HepG2 (cell line): ENCODE measurements around the gene LTB4R2. TPM values are rescaled to one million over a fixed set of nuclear protein-coding genes. Genes with fewer than 3 reads are reported as not detected.

Experiments
- ATAC-seq: fragments of 200-7000 bp; cut with Tn5 transposase; 3 replicates; pipeline ENCODE4 v1.9.1; 2020; ENCODE audit warnings: mild to moderate bottlenecking, moderate library complexity
- BruUV-seq: library from RNA; stranded (reverse); fragments of 400-500 nt; replicated peaks from 2 replicates; lab custom pipeline; 2021; lab: Mats Ljungman, UMichigan
- CTCF ChIA-PET: fragments of 300-600 bp; formaldehyde crosslinking; extraction: SDS; loops from one replicate; lab custom pipeline; 2021; ENCODE audit warnings: low total read pairs, inconsistent platforms, low intra/inter-chr PET ratio; lab: Yijun Ruan, JAX
- POLR2A ChIA-PET: fragments of 350-600 bp; sonication (Branson Sonifier 250); formaldehyde crosslinking; loops from one replicate; lab custom pipeline; 2020; ENCODE audit warnings: antibody characterized with exemption, inconsistent platforms; lab: Yijun Ruan, JAX
- DNase-seq: peaks from one replicate; pipeline ENCODE4 v3.0.0-alpha.2; 2015; ENCODE audit warnings: low spot score
- FAIRE-seq: peaks from 3 replicates; lab custom pipeline; 2011; peaks lifted over from hg19 to GRCh38; lab: Jason Lieb, UNC
- H2AFZ ChIP-seq: one replicate; pipeline ENCODE4 v1.6.1; 2011; ENCODE audit warnings: low read length, inconsistent platforms
- H3K27ac ChIP-seq: fragments of 300-600 bp; 3 replicates; pipeline ENCODE4 v1.8.0; 2011; ENCODE audit warnings: mixed run types, mild to moderate bottlenecking, mixed read lengths, low read length, inconsistent platforms; ENCODE audit not compliant: insufficient read depth; ENCODE audit errors: extremely low read length
- H3K27me3 ChIP-seq, 2 experiments: fragments of 200-600 bp in 1 of 2; 2 replicates in 1 of 2; 3 replicates in 1 of 2; pipeline versions ENCODE4 v1.6.0 to v1.8.0; 2011; ENCODE audit warnings: low read length in 2 of 2, mild to moderate bottlenecking in 2 of 2, moderate library complexity in 2 of 2, inconsistent platforms in 1 of 2; ENCODE audit not compliant: insufficient read depth in 2 of 2, control insufficient read depth in 1 of 2
- H3K36me3 ChIP-seq, 2 experiments: fragments of 200-600 bp in 1 of 2; replicated peaks in 1 of 2; 2 replicates in 1 of 2; 3 replicates in 1 of 2; pipeline versions ENCODE4 v1.5.1 to v1.8.0; 2011; ENCODE audit warnings: low read length in 2 of 2, inconsistent platforms in 1 of 2; ENCODE audit not compliant: insufficient read depth in 2 of 2, control insufficient read depth in 1 of 2
- H3K4me1 ChIP-seq: 2 replicates; pipeline ENCODE4 v1.5.1; 2012; ENCODE audit warnings: low read length, inconsistent platforms; ENCODE audit not compliant: insufficient read depth
- H3K4me2 ChIP-seq: 2 replicates; pipeline ENCODE4 v1.6.0; 2011; ENCODE audit warnings: low read depth, low read length, inconsistent platforms
- H3K4me3 ChIP-seq, 3 experiments: fragments of 200-600 bp in 1 of 3; sonication (generic), shearing (Covaris generic) in 1 of 3; replicated peaks in 1 of 3; 2 replicates each; pipeline ENCODE4 v1.5.1; 2011 to 2016; ENCODE audit warnings: low read length in 3 of 3, inconsistent platforms in 2 of 3, low read depth in 2 of 3, mild to moderate bottlenecking in 2 of 3, control low read depth in 1 of 3, mixed read lengths in 1 of 3; ENCODE audit not compliant: insufficient read depth in 1 of 3
- H3K79me2 ChIP-seq: one replicate; pipeline ENCODE4 v1.6.1; 2011; ENCODE audit warnings: low read length, inconsistent platforms; ENCODE audit not compliant: insufficient read depth
- H3K9ac ChIP-seq: 2 replicates; pipeline ENCODE4 v1.6.0; 2011; ENCODE audit warnings: mild to moderate bottlenecking, low read depth, low read length, inconsistent platforms; ENCODE audit not compliant: insufficient read depth
- H3K9me3 ChIP-seq: 2 replicates; pipeline ENCODE4 v1.5.1; 2012; ENCODE audit warnings: mild to moderate bottlenecking, low read length
- H4K20me1 ChIP-seq: 2 replicates; pipeline ENCODE4 v1.6.0; 2011; ENCODE audit warnings: inconsistent platforms, mild to moderate bottlenecking, low read length, moderate library complexity; ENCODE audit not compliant: insufficient read depth
- ELF3 ChIP-seq: IDR thresholded peaks from 2 replicates; pipeline ENCODE4 v1.6.1; 2016; ENCODE audit warnings: missing genetic modification reagents, missing compliant biosample characterization
- HNRNPK ChIP-seq: fragments of 200-400 bp; formaldehyde crosslinking; IDR thresholded peaks from 2 replicates; pipeline ENCODE4 v1.6.1; 2018; ENCODE audit warnings: low read length, low read depth, moderate library complexity, mild to moderate bottlenecking; ENCODE audit not compliant: poor library complexity, severe bottlenecking
- JUNB ChIP-seq: sonication (generic); formaldehyde crosslinking; IDR thresholded peaks from 2 replicates; pipeline ENCODE4 v1.8.0; 2022; ENCODE audit warnings: missing genetic modification reagents, mild to moderate bottlenecking, borderline replicate concordance
- PCBP2 ChIP-seq: fragments of 200-400 bp; formaldehyde crosslinking; optimal IDR thresholded peaks from 2 replicates; pipeline ENCODE3; 2018; ENCODE audit warnings: low read length, low read depth; ENCODE audit not compliant: poor library complexity, severe bottlenecking
- ZNF17 ChIP-seq: sonication (generic); formaldehyde crosslinking; IDR thresholded peaks from 2 replicates; pipeline ENCODE4 v1.5.0; 2020; ENCODE audit warnings: mild to moderate bottlenecking, missing genetic modification reagents
- ZNF484 ChIP-seq: sonication (generic); formaldehyde crosslinking; IDR thresholded peaks from 2 replicates; pipeline ENCODE4 v1.5.1; 2020; ENCODE audit warnings: mild to moderate bottlenecking, low read depth, missing genetic modification reagents, borderline replicate concordance
- ZNF558 ChIP-seq: sonication (generic); formaldehyde crosslinking; IDR thresholded peaks from 2 replicates; pipeline ENCODE4 v1.9.0; 2022; ENCODE audit warnings: mild to moderate bottlenecking, missing genetic modification reagents, borderline replicate concordance
- WGBS: methylation state at CpG from one replicate; pipeline ENCODE4 v1.1.6; 2017; ENCODE audit warnings: low lambda C conversion rate; 5-methylcytosine and 5-hydroxymethylcytosine counted together
- in situ Hi-C: cut with HindIII; loops from 2 replicates; pipeline ENCODE4 v1.10.0; 2017; ENCODE audit warnings: low pct_unique_long_range_greater_than_20kb; ENCODE audit not compliant: extremely low pct_ligation_motif_present
- intact Hi-C: fragments of 100-400 bp; cut with micrococcal nuclease; formaldehyde crosslinking; loops from one replicate; pipeline ENCODE4 v1.10.0; 2022; ENCODE audit not compliant: unreplicated experiment
- polyA plus RNA-seq, 8 experiments: library from polyadenylated mRNA; depleted of rRNA in 3 of 8; stranded (reverse) in 7 of 8; unstranded in 1 of 8; fragments of >200 nt; fragmentation: Illumina TruSeq in 4 of 8; extraction: Trizol in 4 of 8; gene quantifications; 2 replicates each; pipeline versions ENCODE4 v1.2.1 to v1.2.3, GENCODE V29; 2011 to 2016; ENCODE audit warnings: low read depth in 4 of 8, missing spikeins in 1 of 8, mixed read lengths in 1 of 8; ENCODE audit not compliant: insufficient read depth in 1 of 8
- total RNA-seq, 5 experiments: library from RNA; depleted of rRNA; stranded (reverse); fragments of >200 nt; fragmentation: Illumina TruSeq; extraction: Trizol; gene quantifications; 2 replicates each; pipeline ENCODE4 v1.2.3, GENCODE V29; 2016; ENCODE audit warnings: low read depth in 1 of 5
- TF ChIP-seq, protein P1 (sequence below): sonication (generic); formaldehyde crosslinking; IDR thresholded peaks from 2 replicates; pipeline ENCODE4 v1.5.0; 2020; ENCODE audit warnings: mild to moderate bottlenecking, low read depth, missing genetic modification reagents, borderline replicate concordance
- TF ChIP-seq, protein P2 (sequence below): IDR thresholded peaks from 2 replicates; pipeline ENCODE4 v1.6.1; 2016; ENCODE audit warnings: missing genetic modification reagents, missing compliant biosample characterization
- TF ChIP-seq, protein P3 (sequence below): sonication (generic); formaldehyde crosslinking; IDR thresholded peaks from 2 replicates; pipeline ENCODE4 v1.8.1; 2023; ENCODE audit warnings: missing genetic modification reagents, inconsistent platforms, borderline replicate concordance
- TF ChIP-seq, protein P4 (sequence below): sonication (generic); formaldehyde crosslinking; conservative IDR thresholded peaks from 2 replicates; pipeline ENCODE4 v1.8.1; 2023; ENCODE audit warnings: missing genetic modification reagents
- TF ChIP-seq, protein P5 (sequence below): sonication (generic); formaldehyde crosslinking; IDR thresholded peaks from 2 replicates; pipeline ENCODE4 v1.4.0; 2020; ENCODE audit warnings: missing genetic modification reagents, borderline replicate concordance
- TF ChIP-seq, protein P6 (sequence below): sonication (generic); formaldehyde crosslinking; IDR thresholded peaks from 2 replicates; pipeline ENCODE4 v1.4.0; 2020; ENCODE audit warnings: missing genetic modification reagents

The LTB4R2 gene
- total and polyA plus RNA-seq, 2 of the 13 experiments (the other 11 are each of a cell fraction or from before 2014, with no cell fraction given), result 3.9 to 6.9 TPM

DNA sequence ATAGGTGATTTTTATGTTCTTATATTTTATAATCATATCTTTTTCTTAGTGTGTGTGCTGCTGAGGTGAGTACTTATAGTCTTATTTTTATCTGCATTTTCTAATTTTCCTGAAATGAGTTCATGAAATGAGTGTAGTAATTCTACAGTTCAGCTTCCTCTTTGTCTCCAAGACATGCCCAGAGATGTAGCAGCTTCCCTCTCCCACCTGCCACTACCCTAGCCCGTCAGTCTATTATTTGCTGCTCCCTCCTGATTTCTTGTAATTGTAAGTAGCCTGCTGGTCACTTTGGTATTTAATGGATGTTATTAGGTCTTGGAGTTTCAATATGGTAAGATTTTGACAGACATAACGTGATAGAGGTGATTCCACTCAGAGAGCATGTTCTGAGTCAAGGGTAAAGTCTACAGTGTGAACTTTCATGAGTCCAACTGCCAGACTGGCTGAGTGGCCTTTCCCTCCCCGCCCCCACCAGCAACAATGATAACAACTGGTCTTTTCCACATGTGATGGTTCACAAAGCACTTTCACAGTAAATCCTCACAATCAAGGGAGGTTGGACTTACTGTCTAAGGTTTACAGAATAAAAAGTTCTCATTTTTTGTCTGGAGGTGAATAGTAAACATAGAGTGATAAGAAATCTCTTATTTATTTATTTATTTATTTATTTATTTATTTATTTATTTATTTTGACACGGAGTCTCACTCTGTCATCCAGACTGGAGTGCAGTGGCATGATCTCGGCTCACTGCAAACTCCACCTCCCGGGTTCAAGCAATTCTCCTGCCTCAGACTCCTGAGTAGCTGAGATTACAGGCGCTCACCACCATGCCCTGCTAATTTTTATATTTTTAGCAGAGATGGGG lies 34.1 kb downstream of the LTB4R2 start (continued):
- TF ChIP-seq, protein P1, sequence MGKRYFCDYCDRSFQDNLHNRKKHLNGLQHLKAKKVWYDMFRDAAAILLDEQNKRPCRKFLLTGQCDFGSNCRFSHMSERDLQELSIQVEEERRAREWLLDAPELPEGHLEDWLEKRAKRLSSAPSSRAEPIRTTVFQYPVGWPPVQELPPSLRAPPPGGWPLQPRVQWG (CRISPR knock-in tag), result no peak
- no peak for TF ChIP-seq ZNF558
- TF ChIP-seq ZNF17 (CRISPR knock-in tag), result no peak
- peak; percentile 32; the same call in 1 of the 2 replicates for TF ChIP-seq ELF3 (CRISPR knock-in tag)
- TF ChIP-seq, protein P2, sequence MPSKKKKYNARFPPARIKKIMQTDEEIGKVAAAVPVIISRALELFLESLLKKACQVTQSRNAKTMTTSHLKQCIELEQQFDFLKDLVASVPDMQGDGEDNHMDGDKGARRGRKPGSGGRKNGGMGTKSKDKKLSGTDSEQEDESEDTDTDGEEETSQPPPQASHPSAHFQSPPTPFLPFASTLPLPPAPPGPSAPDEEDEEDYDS (CRISPR knock-in tag), result no peak
- TF ChIP-seq, protein P3, sequence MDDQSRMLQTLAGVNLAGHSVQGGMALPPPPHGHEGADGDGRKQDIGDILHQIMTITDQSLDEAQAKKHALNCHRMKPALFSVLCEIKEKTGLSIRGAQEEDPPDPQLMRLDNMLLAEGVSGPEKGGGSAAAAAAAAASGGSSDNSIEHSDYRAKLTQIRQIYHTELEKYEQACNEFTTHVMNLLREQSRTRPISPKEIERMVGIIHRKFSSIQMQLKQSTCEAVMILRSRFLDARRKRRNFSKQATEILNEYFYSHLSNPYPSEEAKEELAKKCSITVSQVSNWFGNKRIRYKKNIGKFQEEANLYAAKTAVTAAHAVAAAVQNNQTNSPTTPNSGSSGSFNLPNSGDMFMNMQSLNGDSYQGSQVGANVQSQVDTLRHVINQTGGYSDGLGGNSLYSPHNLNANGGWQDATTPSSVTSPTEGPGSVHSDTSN (CRISPR knock-in tag), result no peak

DNA sequence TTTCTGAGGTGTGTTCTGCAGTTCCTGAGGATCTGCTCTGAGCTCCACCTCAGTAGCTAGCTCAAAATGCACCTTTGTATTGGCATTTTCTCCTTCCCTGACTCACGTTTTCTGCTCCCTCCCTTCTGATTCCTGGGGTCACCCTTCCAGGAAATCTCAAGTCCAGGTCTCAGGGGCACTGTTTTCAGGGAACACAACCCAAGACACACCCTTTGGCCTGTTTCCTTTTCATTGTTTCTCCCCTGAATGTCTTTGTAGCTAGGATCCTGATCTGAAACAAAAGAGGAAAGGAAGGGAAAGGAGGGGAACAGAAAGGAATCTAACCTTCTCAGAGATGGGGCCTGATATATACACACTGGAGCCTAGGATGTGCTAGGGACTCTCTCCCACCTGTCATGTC lies 37.2 kb downstream of the LTB4R2 start:
- no peak for DNase-seq
- BruUV-seq, result no TSS peak
- H3K27me3 ChIP-seq, result peaks cover 3 to 14% of the 10 kb centered on the region in 2 experiments; a peak in 2 of 5 replicates
- TF ChIP-seq JUNB (CRISPR knock-in tag) (no peak), PCBP2 (peak; percentile 74), HNRNPK (no peak), ZNF484 (CRISPR knock-in tag) (no peak)
- TF ChIP-seq, protein P4, sequence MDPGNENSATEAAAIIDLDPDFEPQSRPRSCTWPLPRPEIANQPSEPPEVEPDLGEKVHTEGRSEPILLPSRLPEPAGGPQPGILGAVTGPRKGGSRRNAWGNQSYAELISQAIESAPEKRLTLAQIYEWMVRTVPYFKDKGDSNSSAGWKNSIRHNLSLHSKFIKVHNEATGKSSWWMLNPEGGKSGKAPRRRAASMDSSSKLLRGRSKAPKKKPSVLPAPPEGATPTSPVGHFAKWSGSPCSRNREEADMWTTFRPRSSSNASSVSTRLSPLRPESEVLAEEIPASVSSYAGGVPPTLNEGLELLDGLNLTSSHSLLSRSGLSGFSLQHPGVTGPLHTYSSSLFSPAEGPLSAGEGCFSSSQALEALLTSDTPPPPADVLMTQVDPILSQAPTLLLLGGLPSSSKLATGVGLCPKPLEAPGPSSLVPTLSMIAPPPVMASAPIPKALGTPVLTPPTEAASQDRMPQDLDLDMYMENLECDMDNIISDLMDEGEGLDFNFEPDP, result no peak
- TF ChIP-seq, protein P5, sequence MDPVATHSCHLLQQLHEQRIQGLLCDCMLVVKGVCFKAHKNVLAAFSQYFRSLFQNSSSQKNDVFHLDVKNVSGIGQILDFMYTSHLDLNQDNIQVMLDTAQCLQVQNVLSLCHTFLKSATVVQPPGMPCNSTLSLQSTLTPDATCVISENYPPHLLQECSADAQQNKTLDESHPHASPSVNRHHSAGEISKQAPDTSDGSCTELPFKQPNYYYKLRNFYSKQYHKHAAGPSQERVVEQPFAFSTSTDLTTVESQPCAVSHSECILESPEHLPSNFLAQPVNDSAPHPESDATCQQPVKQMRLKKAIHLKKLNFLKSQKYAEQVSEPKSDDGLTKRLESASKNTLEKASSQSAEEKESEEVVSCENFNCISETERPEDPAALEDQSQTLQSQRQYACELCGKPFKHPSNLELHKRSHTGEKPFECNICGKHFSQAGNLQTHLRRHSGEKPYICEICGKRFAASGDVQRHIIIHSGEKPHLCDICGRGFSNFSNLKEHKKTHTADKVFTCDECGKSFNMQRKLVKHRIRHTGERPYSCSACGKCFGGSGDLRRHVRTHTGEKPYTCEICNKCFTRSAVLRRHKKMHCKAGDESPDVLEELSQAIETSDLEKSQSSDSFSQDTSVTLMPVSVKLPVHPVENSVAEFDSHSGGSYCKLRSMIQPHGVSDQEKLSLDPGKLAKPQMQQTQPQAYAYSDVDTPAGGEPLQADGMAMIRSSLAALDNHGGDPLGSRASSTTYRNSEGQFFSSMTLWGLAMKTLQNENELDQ, result no peak
- TF ChIP-seq, protein P6, sequence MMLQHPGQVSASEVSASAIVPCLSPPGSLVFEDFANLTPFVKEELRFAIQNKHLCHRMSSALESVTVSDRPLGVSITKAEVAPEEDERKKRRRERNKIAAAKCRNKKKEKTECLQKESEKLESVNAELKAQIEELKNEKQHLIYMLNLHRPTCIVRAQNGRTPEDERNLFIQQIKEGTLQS, result no peak
- TF ChIP-seq, all 625 proteins: peak for 1
- no peaks in the 10 kb centered on the region for H3K36me3 ChIP-seq
- no peaks in the 10 kb centered on the region for H4K20me1 ChIP-seq
- FAIRE-seq (no peak), ATAC-seq (no peak)
- 0% methylated on average over 1 of the region's 1 CpG for WGBS
- H3K9ac ChIP-seq, result no peak overlapping the region
- no peak overlapping the region for H3K4me3 ChIP-seq
- H3K4me2 ChIP-seq, result no peak overlapping the region
- ChIA-PET CTCF (no interaction called here), POLR2A (interaction anchor here (1.7 kb wide), 1 partner anchor 83 kb away, joined by 5 read pairs; the partner anchor contains the start of gene KHNYN)
- H3K27ac ChIP-seq, result no peak overlapping the region
- intact Hi-C loops, result no loop called here
- in situ Hi-C loops, result no loop called here
- no peaks in the 10 kb centered on the region for H3K79me2 ChIP-seq
- H3K4me1 ChIP-seq, result peaks cover 7% of the 10 kb centered on the region
- no peaks in the 10 kb centered on the region for H3K9me3 ChIP-seq
- H2AFZ ChIP-seq, result no peak overlapping the region
